Fibroblast of pulmonary artery (primary cell): Measurements from ENCODE around the gene FLOT1.

Experiments used
- DNase-seq: peaks from one replicate; pipeline ENCODE4 v3.0.0-alpha.2; 2010; ENCODE audit warnings: low read depth
- H3K4me3 ChIP-seq: replicated peaks from 2 replicates; pipeline ENCODE4 v1.5.1; 2011; ENCODE audit warnings: low read depth, mild to moderate bottlenecking, control low read depth, low read length, moderate library complexity
- CTCF ChIP-seq: IDR thresholded peaks from 2 replicates; pipeline ENCODE4 v1.5.1; 2011; ENCODE audit warnings: mild to moderate bottlenecking, control low read depth, low read length, inconsistent platforms; ENCODE audit errors: missing control alignments

The FLOT1 gene

GRCh38 chr6:30688569-30688968 is 53.9 kb downstream of the FLOT1 start:
- no peak for TF ChIP-seq CTCF
- peak overlapping the region; percentile 88 for H3K4me3 ChIP-seq
- DNase-seq: no peak

- H3K4me3 ChIP-seq: peak overlapping the region; percentile 88
- DNase-seq: peak; percentile 40
- peak; percentile 28 for TF ChIP-seq CTCF
Observed at GRCh38 chr6:30687659-30688431, 54.6 kb downstream of the FLOT1 start.

- H3K4me3 ChIP-seq: peak overlapping the region; percentile 88
- DNase-seq: peak; percentile 98
- no peak for TF ChIP-seq CTCF
Observed at GRCh38 chr6:30686908-30687658, 55.4 kb downstream of the FLOT1 start.

GRCh38 chr6:30686009-30686907 is 56.2 kb downstream of the FLOT1 start, which contains the start of gene PPP1R18:
Gene PPP1R18, minus strand, starts transcription at chr6:30686645. Its CDS starts 627 bp downstream, at chr6:30686018.
- H3K4me3 ChIP-seq: peak within 1 kb of the TSS; percentile 88
- DNase-seq: no peak
- TF ChIP-seq CTCF: no peak

GRCh38 chr6:30685157-30686008 is 57.1 kb downstream of the FLOT1 start:
- peak overlapping the region; percentile 88 for H3K4me3 ChIP-seq
- TF ChIP-seq CTCF: peak; percentile 32
- peak; percentile 37 for DNase-seq
